SU-DHL-6 (cell line): Measurements from ENCODE around the gene TAS2R38.

Source experiments
- H2AFZ ChIP-seq: fragments of 200-600 bp; sonication (generic); 2 replicates; pipeline ENCODE4 v1.6.1; 2014; ENCODE audit warnings: low read depth, mild to moderate bottlenecking, moderate library complexity, mixed read lengths, antibody characterized with exemption, low read length; ENCODE audit not compliant: severe bottlenecking
- H3F3A ChIP-seq: fragments of 200-600 bp; shearing (Covaris generic); 2 replicates; pipeline ENCODE4 v1.6.0; 2016; ENCODE audit warnings: antibody characterized with exemption, mild to moderate bottlenecking; ENCODE audit not compliant: insufficient read depth
- H3K27ac ChIP-seq: fragments of 200-600 bp; sonication (generic); 2 replicates; pipeline ENCODE4 v1.5.1; 2016; ENCODE audit warnings: low read depth, mild to moderate bottlenecking, low read length, moderate library complexity, mixed read lengths
- H3K27me3 ChIP-seq: fragments of 200-600 bp; sonication (generic), shearing (Covaris generic); 2 replicates; pipeline ENCODE4 v1.6.0; 2014; ENCODE audit warnings: mild to moderate bottlenecking, low read length
- H3K36me3 ChIP-seq: fragments of 200-600 bp; sonication (generic); 2 replicates; pipeline ENCODE4 v1.6.1; 2014; ENCODE audit warnings: mild to moderate bottlenecking, low read length, mixed read lengths
- H3K4me2 ChIP-seq: fragments of 300-600, 200-600 bp; shearing (Covaris generic), sonication (generic); 2 replicates; pipeline ENCODE4 v1.6.0; 2014; ENCODE audit warnings: low read length, low read depth, mild to moderate bottlenecking; ENCODE audit not compliant: poor library complexity, severe bottlenecking
- H3K4me3 ChIP-seq: fragments of 200-600 bp; sonication (generic); 2 replicates; pipeline ENCODE4 v1.5.1; 2014; ENCODE audit warnings: antibody characterized with exemption, low read length, mild to moderate bottlenecking, mixed read lengths; ENCODE audit not compliant: insufficient read depth, poor library complexity, severe bottlenecking
- H3K79me2 ChIP-seq: fragments of 200-600 bp; sonication (generic); 2 replicates; pipeline ENCODE4 v1.6.1; 2014; ENCODE audit warnings: mild to moderate bottlenecking, low read length, moderate library complexity; ENCODE audit not compliant: insufficient read depth
- H3K9ac ChIP-seq: fragments of 200-600 bp; sonication (generic); 2 replicates; pipeline ENCODE4 v1.7.0; 2014; ENCODE audit warnings: mild to moderate bottlenecking, low read length
- H3K9me2 ChIP-seq: fragments of 200-600 bp; sonication (generic); replicated peaks from 2 replicates; pipeline ENCODE4 v1.6.1; 2014; ENCODE audit warnings: low read length; ENCODE audit not compliant: insufficient read depth
- H3K9me3 ChIP-seq: fragments of 200-600 bp; sonication (generic); 2 replicates; pipeline ENCODE4 v1.6.1; 2014; ENCODE audit warnings: low read length, mixed read lengths; ENCODE audit not compliant: insufficient read depth
- H4K20me1 ChIP-seq: fragments of 200-600 bp; sonication (generic); 2 replicates; pipeline ENCODE4 v1.6.1; 2014; ENCODE audit warnings: low read depth, mild to moderate bottlenecking, antibody characterized with exemption, low read length, moderate library complexity, mixed read lengths
- EZH2phosphoT487 ChIP-seq: fragments of 200-600 bp; sonication (generic), shearing (Covaris generic); conservative IDR thresholded peaks from 2 replicates; pipeline ENCODE4 v1.6.1; 2018; ENCODE audit warnings: mild to moderate bottlenecking, antibody characterized with exemption, low read length, moderate library complexity, mixed read lengths
- TF ChIP-seq, protein P1 (sequence below): fragments of 200-600 bp; sonication (generic); IDR thresholded peaks from one replicate; pipeline ENCODE4 v1.5.1; 2017; ENCODE audit warnings: antibody characterized with exemption, mild to moderate bottlenecking, low read length, moderate library complexity; ENCODE audit not compliant: insufficient read depth, poor library complexity, severe bottlenecking

Gene TAS2R38

DNA sequence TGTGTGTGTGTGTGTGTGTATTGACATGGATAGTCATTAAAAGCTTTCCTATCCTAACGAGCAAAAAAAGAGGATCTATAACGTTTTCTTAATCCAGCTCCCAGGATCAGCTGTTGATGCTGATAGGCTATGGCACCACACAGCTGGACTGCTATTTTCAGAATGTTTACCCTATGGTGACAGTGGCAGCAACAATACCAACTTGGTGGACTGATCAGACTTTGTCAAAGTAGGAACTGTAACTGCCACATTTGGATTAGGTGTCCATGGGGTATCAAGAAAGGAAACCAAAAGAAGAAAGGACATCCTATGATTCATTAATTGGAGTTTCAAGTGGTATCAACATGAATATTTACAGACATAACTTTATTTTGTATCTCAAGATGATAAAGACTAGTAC is 24.1 kb downstream of the TAS2R38 start:
- TF ChIP-seq, protein P1, sequence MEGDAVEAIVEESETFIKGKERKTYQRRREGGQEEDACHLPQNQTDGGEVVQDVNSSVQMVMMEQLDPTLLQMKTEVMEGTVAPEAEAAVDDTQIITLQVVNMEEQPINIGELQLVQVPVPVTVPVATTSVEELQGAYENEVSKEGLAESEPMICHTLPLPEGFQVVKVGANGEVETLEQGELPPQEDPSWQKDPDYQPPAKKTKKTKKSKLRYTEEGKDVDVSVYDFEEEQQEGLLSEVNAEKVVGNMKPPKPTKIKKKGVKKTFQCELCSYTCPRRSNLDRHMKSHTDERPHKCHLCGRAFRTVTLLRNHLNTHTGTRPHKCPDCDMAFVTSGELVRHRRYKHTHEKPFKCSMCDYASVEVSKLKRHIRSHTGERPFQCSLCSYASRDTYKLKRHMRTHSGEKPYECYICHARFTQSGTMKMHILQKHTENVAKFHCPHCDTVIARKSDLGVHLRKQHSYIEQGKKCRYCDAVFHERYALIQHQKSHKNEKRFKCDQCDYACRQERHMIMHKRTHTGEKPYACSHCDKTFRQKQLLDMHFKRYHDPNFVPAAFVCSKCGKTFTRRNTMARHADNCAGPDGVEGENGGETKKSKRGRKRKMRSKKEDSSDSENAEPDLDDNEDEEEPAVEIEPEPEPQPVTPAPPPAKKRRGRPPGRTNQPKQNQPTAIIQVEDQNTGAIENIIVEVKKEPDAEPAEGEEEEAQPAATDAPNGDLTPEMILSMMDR, result no peak
- no peak for TF ChIP-seq EZH2phosphoT487
- Histone ChIP-seq H3K9ac (no peak overlapping the region), H3F3A (no peaks in the 10 kb centered on the region), H3K9me2 (no peaks in the 10 kb centered on the region; the same call in 1 of the 2 replicates), H3K36me3 (no peaks in the 10 kb centered on the region), H3K4me2 (no peak overlapping the region), H3K27ac (no peak overlapping the region), H3K9me3 (no peaks in the 10 kb centered on the region), H3K27me3 (no peaks in the 10 kb centered on the region), H2AFZ (no peak overlapping the region), H4K20me1 (no peaks in the 10 kb centered on the region), H3K4me3 (no peak overlapping the region), H3K79me2 (no peaks in the 10 kb centered on the region)

DNA sequence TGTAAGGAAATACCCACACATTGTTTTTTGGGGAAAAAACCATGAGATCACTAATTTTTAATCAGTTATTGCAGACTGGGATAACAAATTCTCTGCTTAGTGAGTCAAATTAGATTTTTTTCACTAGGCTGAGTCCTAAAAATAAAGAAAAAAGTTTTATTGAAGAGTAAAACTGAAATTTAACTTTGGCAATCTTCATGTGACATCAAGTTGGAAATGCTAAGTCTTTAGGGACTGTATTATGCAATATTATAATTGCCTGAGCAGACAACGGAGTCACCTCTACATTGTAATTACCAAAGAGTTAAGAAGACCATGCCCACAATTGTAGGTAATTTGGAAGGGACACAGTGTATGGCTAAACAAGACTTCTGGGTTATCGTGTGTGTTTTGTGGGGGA is 24.6 kb downstream of the TAS2R38 start:
- H3K27ac ChIP-seq, result no peak overlapping the region
- H3K9me3 ChIP-seq, result no peaks in the 10 kb centered on the region
- no peak overlapping the region for H2AFZ ChIP-seq
- no peaks in the 10 kb centered on the region for H4K20me1 ChIP-seq
- no peaks in the 10 kb centered on the region for H3F3A ChIP-seq
- no peak overlapping the region for H3K9ac ChIP-seq
- no peaks in the 10 kb centered on the region for H3K36me3 ChIP-seq
- H3K4me2 ChIP-seq, result no peak overlapping the region
- no peaks in the 10 kb centered on the region for H3K27me3 ChIP-seq
- no peaks in the 10 kb centered on the region for H3K79me2 ChIP-seq
- TF ChIP-seq, protein P1, result no peak
- no peak for TF ChIP-seq EZH2phosphoT487
- no peaks in the 10 kb centered on the region; the same call in 1 of the 2 replicates for H3K9me2 ChIP-seq
- H3K4me3 ChIP-seq, result no peak overlapping the region

GRCh38 chr7:141946796-141947195 is 26.8 kb downstream of the TAS2R38 start, which contains the start of gene CLEC5A:
TSS of gene CLEC5A (minus strand) at chr7:141946974. CDS start at chr7:141946292, 682 bp downstream.
- Histone ChIP-seq H3K4me2 (no peak within 1 kb of the TSS), H3K27ac (no peak within 1 kb of the TSS), H3K27me3 (no peaks in the 10 kb centered on the region), H3K79me2 (no peaks in the 10 kb centered on the region), H3K36me3 (no peaks in the 10 kb centered on the region), H3K9ac (no peak within 1 kb of the TSS), H3K9me3 (no peaks in the 10 kb centered on the region), H3K9me2 (no peaks in the 10 kb centered on the region), H4K20me1 (no peaks in the 10 kb centered on the region), H3K4me3 (no peak within 1 kb of the TSS), H2AFZ (no peak within 1 kb of the TSS), H3F3A (no peaks in the 10 kb centered on the region)
- no peak for TF ChIP-seq EZH2phosphoT487
- TF ChIP-seq, protein P1, result no peak
